DOHH2 (cell line): Measurements from ENCODE around the gene SCRN3.
"Not testable (repeated sequence)": the region's sequence is repeated elsewhere in the genome, so short reads cannot be mapped to it uniquely, and the experiment has no call there.

Source experiments
- H3F3A ChIP-seq: fragments of 200-600 bp; sonication (generic), shearing (Covaris generic); 2 replicates; pipeline ENCODE4 v1.6.0; 2016; ENCODE audit warnings: antibody characterized with exemption, mild to moderate bottlenecking; ENCODE audit not compliant: control insufficient read depth, insufficient read depth
- H3K27ac ChIP-seq: fragments of 200-600 bp; sonication (generic); 2 replicates; pipeline ENCODE4 v1.5.1; 2014; ENCODE audit warnings: low read depth, mild to moderate bottlenecking, low read length, moderate library complexity
- H3K27me3 ChIP-seq: fragments of 200-600 bp; sonication (generic); 2 replicates; pipeline ENCODE4 v1.6.1; 2014; ENCODE audit warnings: mild to moderate bottlenecking, low read length, mixed read lengths; ENCODE audit not compliant: control insufficient read depth
- H3K36me3 ChIP-seq: fragments of 200-600 bp; sonication (generic); 2 replicates; pipeline ENCODE4 v1.6.1; 2014; ENCODE audit warnings: mild to moderate bottlenecking, low read length, moderate library complexity, mixed read lengths; ENCODE audit not compliant: control insufficient read depth
- H3K4me1 ChIP-seq: fragments of 200-600 bp; sonication (generic); 2 replicates; pipeline ENCODE4 v1.6.1; 2014; ENCODE audit warnings: mild to moderate bottlenecking, low read length, mixed read lengths; ENCODE audit not compliant: control insufficient read depth
- H3K4me2 ChIP-seq: fragments of 200-600 bp; sonication (generic); 2 replicates; pipeline ENCODE4 v1.6.0; 2014; ENCODE audit warnings: mild to moderate bottlenecking, low read length, moderate library complexity
- H3K4me3 ChIP-seq: fragments of 200-600 bp; sonication (generic); 2 replicates; pipeline ENCODE4 v1.5.1; 2014; ENCODE audit warnings: mild to moderate bottlenecking, low read length, mixed read lengths
- H3K79me2 ChIP-seq: fragments of 200-600 bp; sonication (generic); 2 replicates; pipeline ENCODE4 v1.6.1; 2014; ENCODE audit warnings: mild to moderate bottlenecking, low read length, mixed read lengths; ENCODE audit not compliant: control insufficient read depth
- H3K9me2 ChIP-seq: fragments of 200-600 bp; sonication (generic); replicated peaks from 2 replicates; pipeline ENCODE4 v1.6.1; 2014; ENCODE audit warnings: mild to moderate bottlenecking, low read length, mixed read lengths; ENCODE audit not compliant: control insufficient read depth
- H3K9me3 ChIP-seq: fragments of 200-600 bp; sonication (generic); 2 replicates; pipeline ENCODE4 v1.6.1; 2014; ENCODE audit warnings: antibody characterized with exemption, low read length, mixed read lengths; ENCODE audit not compliant: control insufficient read depth, insufficient read depth
- H4K20me1 ChIP-seq: fragments of 200-600 bp; sonication (generic); 2 replicates; pipeline ENCODE4 v1.6.0; 2014; ENCODE audit warnings: low read depth, mild to moderate bottlenecking, antibody characterized with exemption, low read length, moderate library complexity; ENCODE audit not compliant: control insufficient read depth, insufficient read depth
- EZH2phosphoT487 ChIP-seq: fragments of 200-600 bp; sonication (generic); IDR thresholded peaks from 2 replicates; pipeline ENCODE4 v1.6.1; 2017; ENCODE audit warnings: borderline replicate concordance, mild to moderate bottlenecking, antibody characterized with exemption, low read length, moderate library complexity, mixed read lengths
- TF ChIP-seq, protein P1 (sequence below): fragments of 200-600 bp; sonication (generic); IDR thresholded peaks from one replicate; pipeline ENCODE4 v1.5.1; 2014; ENCODE audit warnings: antibody characterized with exemption, mild to moderate bottlenecking, low read depth, low read length; ENCODE audit not compliant: poor library complexity, severe bottlenecking

SCRN3 gene

DNA sequence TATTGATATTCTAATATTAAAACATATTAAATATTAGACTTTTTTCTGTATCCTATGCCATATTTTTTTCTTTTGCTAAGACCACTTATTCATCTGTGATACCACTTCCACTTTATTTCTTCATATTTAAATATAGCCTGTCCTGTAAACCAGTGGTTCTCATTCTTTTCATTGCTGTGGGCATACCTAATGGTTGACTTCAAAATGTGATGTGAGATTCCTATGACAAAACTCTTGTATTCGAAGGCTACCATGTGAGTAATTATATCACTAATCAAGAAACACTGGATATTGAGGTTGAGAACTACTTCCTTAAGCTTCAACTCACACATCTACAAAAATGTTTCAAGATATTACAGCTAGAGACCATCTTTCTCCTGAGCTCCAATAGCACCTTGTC lies 3.6 kb downstream of the SCRN3 start:
- Histone ChIP-seq H3K79me2 (peaks cover 17% of the 10 kb centered on the region), H3K27ac (no peak overlapping the region), H3F3A (peaks cover 11% of the 10 kb centered on the region; the same call in 1 of the 2 replicates), H3K4me1 (peaks cover 16% of the 10 kb centered on the region), H4K20me1 (no peaks in the 10 kb centered on the region), H3K36me3 (peaks cover 8% of the 10 kb centered on the region), H3K27me3 (no peaks in the 10 kb centered on the region), H3K9me3 (no peaks in the 10 kb centered on the region), H3K4me3 (no peak overlapping the region), H3K9me2 (no peaks in the 10 kb centered on the region), H3K4me2 (no peak overlapping the region)
- TF ChIP-seq, protein P1, sequence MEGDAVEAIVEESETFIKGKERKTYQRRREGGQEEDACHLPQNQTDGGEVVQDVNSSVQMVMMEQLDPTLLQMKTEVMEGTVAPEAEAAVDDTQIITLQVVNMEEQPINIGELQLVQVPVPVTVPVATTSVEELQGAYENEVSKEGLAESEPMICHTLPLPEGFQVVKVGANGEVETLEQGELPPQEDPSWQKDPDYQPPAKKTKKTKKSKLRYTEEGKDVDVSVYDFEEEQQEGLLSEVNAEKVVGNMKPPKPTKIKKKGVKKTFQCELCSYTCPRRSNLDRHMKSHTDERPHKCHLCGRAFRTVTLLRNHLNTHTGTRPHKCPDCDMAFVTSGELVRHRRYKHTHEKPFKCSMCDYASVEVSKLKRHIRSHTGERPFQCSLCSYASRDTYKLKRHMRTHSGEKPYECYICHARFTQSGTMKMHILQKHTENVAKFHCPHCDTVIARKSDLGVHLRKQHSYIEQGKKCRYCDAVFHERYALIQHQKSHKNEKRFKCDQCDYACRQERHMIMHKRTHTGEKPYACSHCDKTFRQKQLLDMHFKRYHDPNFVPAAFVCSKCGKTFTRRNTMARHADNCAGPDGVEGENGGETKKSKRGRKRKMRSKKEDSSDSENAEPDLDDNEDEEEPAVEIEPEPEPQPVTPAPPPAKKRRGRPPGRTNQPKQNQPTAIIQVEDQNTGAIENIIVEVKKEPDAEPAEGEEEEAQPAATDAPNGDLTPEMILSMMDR: no peak
- TF ChIP-seq EZH2phosphoT487: no peak

DNA sequence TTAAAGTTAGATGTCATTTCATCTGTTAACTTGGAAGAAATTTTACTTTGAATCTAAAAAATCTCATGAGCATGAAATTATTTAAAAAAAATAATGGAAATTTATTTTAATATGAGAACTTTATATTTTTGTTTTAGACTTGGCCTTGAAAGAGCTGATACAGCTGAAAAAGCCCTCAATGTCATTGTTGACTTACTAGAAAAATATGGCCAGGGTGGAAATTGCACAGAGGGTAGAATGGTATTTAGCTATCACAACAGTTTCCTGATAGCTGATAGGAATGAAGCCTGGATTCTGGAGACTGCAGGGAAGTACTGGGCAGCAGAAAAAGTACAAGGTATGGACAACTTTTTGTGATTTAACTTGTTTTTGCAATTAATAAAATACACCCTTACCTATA lies 5.3 kb downstream of the SCRN3 start:
- H4K20me1 ChIP-seq: no peaks in the 10 kb centered on the region
- peaks cover under 1% of the 10 kb centered on the region; the same call in 1 of the 2 replicates for H3K79me2 ChIP-seq
- H3K27me3 ChIP-seq: no peaks in the 10 kb centered on the region
- peaks cover 5% of the 10 kb centered on the region; the same call in 1 of the 2 replicates for H3K36me3 ChIP-seq
- no peaks in the 10 kb centered on the region for H3K9me2 ChIP-seq
- H3K4me1 ChIP-seq: peaks cover 8% of the 10 kb centered on the region; the same call in 1 of the 2 replicates
- H3K27ac ChIP-seq: no peak overlapping the region
- H3F3A ChIP-seq: peaks cover 11% of the 10 kb centered on the region; the same call in 1 of the 2 replicates
- no peak overlapping the region for H3K4me3 ChIP-seq
- H3K9me3 ChIP-seq: no peaks in the 10 kb centered on the region
- no peak overlapping the region for H3K4me2 ChIP-seq
- TF ChIP-seq EZH2phosphoT487: no peak
- TF ChIP-seq, protein P1: no peak

DNA sequence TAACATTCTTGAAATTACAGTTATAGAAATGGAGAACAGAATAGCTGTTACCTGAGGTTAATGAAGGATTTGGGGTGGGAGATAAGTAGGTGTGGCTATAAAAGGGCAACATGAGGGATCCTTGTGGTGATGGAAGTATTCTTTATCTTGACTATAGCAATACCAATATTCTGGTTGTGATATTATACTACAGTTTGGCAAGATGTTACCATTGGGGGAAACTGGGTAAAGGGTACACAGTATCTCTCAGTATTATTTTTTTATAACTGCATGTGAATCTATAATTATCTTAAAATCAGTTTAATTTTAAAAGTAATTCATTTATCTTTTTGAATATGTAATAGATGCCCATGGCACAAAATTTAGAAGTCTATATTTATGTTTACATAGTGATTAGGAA lies 8.1 kb downstream of the SCRN3 start:
- Histone ChIP-seq H3K27ac (no peak overlapping the region), H4K20me1 (no peaks in the 10 kb centered on the region), H3K4me3 (no peak overlapping the region), H3K79me2 (no peaks in the 10 kb centered on the region), H3F3A (0 out of 2 replicates have a peak, but pooled peaks cover 4% of the 10 kb centered on the region), H3K27me3 (no peaks in the 10 kb centered on the region), H3K9me3 (no peaks in the 10 kb centered on the region), H3K9me2 (no peaks in the 10 kb centered on the region), H3K36me3 (peaks cover 5% of the 10 kb centered on the region; the same call in 1 of the 2 replicates), H3K4me1 (no peaks in the 10 kb centered on the region), H3K4me2 (no peak overlapping the region)
- TF ChIP-seq EZH2phosphoT487: no peak

DNA sequence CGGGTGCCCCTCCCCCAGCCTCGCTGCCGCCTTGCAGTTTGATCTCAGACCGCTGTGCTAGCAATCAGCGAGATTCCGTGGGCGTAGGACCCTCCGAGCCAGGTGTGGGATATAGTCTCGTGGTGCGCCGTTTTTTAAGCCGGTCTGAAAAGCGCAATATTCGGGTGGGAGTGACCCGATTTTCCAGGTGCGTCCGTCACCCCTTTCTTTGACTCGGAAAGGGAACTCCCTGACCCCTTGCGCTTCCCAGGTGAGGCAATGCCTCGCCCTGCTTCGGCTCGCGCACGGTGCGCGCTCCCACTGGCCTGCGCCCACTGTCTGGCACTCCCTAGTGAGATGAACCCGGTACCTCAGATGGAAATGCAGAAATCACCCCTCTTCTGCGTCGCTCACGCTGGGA lies 14.5 kb downstream of the SCRN3 start:
- not testable (repeated sequence) for H3K4me3 ChIP-seq, H3K9me3 ChIP-seq, H3K4me2 ChIP-seq, H3K27ac ChIP-seq, H3K9me2 ChIP-seq, H3K79me2 ChIP-seq, H3K36me3 ChIP-seq, H3F3A ChIP-seq, H3K27me3 ChIP-seq, H4K20me1 ChIP-seq, H3K4me1 ChIP-seq
